HG03442 (cell line): ENCODE data around the gene RCAN2.
"Not testable (repeated sequence)": the region's sequence is repeated elsewhere in the genome, so short reads cannot be mapped to it uniquely, and the experiment has no call there.

Source experiments
- ATAC-seq: cut with Tn5 transposase; IDR thresholded peaks from one replicate; pipeline ENCODE4 v1.9.1; 2021; ENCODE audit warnings: mild to moderate bottlenecking, moderate library complexity; ENCODE audit not compliant: unreplicated experiment

The RCAN2 gene

GRCh38 chr6:46443623-46444022 is 47.6 kb downstream of the RCAN2 start:
- no peak for ATAC-seq

DNA sequence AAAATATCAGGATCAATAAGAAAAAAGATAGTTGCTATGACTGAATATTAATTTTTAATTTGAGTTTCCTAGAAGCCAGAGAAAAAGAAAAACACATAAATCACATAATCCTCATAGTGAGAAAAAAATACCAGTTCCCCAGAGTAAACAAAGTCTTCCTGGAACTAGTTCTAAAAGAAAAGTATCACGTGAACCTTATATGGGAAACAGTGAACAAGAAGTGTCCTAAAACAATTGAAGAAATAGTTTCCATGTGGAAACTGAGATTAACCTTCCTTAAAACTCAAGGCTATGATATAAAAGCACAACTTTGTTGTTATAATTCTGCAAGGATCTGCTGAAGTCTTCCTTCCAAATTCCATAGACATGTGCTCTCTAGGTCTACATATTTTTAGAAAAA is 50.6 kb downstream of the RCAN2 start:
- no peak for ATAC-seq

DNA sequence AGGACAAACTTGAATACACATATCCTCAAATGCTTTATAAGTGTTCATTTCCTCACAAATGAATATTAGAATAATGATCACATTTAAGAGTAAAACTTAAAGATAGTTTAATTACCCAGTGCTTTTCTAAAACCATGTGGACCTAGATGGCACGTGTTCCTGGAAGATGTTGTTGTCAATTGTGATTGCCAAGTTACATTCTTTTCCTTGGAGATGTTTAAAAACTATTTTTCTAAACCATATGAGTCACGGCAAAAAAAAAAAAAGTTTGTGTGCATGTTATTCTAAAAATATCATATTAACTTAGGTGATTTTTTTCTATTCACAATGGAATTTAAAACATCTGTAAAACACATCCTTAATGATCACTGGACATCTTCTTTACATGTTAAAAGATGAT is 51.1 kb downstream of the RCAN2 start:
- no peak for ATAC-seq

DNA sequence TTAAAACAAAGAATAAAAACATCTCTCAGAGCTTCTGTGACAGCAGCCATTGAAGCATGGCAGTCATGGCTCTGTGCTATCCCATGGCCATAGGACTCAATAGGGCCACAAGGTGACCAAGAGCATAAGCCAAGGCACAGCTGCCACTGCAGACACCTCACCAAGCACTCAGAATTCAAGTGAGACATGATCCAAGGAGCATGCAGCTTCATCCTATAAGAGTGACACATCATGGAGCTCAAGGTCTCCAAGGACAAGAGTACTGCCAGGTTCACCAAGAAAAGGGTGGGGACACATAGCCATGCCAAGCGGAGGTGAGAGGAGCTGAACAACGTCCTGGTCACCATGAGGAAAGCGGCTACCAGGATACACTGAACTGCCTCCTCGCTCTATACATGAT is 53.0 kb downstream of the RCAN2 start:
- no peak for ATAC-seq

DNA sequence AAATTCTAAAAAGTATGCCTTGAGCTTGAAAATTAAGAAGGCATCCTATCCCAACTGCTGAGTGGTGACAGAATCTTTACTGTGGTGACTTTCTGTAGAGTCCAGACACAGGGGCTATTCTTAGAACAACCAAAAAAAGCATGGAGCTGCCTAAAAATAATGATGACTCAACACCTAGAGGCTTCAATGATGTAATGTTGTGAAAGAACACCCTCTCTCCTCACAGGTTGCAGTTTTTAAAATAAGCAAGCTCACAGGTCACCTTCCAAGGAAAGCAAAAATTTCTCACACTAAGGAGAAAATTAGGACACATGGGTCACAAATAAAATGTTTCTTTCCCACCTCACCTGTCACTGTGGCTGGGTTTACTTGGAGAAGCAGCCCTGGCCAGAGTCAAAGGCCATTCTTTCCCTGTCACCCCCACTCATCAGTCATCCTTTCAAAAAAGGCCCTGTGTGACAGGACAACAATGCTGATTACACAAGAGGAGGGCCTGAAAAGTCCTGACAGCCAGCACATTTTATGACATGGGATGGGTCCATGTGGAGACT is 53.5 kb downstream of the RCAN2 start:
- no peak for ATAC-seq

DNA sequence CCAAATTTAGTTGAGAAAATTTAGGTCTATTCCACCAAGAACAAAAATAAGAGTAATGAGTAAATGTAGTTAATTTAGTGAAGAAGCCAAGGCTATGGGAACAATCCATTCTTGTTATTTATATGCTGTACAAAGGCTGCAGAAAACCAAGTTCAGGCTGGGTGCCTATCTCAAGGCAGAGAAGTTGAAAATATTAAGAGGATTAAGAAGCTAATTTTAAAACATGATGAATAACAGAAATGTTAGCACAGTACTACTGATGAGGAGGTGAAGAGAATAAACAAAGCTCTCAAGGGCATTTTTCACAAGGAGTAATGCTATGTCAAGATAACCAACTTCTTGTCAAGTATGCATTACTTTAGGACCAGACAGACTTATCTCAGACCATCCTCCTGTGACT is 68.6 kb downstream of the RCAN2 start:
- ATAC-seq = no peak

DNA sequence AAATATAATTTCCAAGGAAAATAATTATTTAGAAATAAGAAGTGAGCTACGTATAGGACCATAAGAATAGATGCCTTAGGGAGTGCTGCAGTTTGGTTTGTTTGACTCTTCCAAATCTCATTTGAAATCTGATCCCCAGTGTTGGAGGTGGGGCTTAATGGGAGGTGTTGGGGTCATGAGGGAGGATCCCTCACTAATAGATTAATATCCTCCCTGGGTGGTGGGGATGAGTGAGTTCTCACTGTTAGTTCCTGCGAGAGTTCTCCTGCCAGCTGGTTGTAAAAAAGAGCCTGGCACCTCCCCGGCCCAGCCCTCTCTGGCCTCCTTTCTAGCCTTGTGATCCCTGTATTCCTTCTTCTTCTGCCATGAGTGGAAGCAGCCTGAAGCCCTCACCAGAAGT is 69.3 kb downstream of the RCAN2 start:
- ATAC-seq = no peak

DNA sequence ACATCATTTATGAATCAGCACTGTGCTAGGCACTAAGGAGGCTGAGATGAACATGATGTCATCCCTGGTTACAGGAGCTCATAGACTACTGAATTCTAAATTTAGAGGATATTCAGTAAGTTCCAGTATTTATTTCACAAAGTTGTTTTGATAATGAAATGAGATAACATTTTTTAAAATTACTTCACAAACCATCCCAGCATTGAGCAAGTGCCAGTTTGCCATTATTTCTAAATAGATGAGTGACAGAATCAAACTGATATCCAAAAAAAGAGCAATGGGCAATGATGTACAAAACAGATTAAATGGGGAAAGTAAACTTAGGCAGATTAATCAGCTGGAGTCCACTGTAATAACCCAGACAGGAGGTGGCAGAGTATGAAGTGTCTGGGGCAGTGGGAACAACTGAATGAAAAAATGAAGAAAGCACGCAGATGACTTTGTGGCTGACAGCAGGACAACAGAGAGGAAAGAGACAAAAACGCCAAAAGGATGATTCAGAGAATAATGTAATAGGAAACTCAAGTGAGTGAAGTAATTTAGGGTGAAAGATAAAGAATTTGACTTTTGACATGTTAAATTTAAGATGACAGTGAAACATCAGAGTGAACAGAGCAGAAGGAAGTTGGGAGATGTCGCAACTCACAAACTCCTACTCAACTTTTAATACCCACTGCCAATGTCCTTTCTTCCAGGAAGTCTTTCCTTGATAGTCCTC is 70.2 kb downstream of the RCAN2 start:
- no peak for ATAC-seq

DNA sequence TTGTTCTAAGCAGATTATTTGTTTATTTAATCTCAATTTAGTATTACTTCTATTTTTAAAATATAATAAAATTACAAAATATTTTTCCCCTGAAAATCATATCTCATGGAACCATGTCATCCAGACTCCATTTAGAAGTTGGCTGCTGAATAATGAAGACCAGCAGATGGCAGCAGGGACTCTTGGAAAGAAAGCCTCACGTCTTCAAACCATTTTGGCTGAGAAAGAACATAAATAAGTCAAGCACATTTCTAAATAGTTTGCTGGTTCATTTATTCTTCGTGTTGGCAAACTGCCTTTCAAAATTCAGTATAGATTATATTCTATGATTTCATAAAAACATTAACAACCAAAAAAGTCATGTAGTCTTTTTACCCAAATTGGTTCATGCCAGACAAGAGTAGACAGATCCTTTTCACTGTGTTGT is 71.7 kb downstream of the RCAN2 start:
- ATAC-seq = no peak

GRCh38 chr6:46414398-46414797 is 76.9 kb downstream of the RCAN2 start:
- no peak for ATAC-seq

DNA sequence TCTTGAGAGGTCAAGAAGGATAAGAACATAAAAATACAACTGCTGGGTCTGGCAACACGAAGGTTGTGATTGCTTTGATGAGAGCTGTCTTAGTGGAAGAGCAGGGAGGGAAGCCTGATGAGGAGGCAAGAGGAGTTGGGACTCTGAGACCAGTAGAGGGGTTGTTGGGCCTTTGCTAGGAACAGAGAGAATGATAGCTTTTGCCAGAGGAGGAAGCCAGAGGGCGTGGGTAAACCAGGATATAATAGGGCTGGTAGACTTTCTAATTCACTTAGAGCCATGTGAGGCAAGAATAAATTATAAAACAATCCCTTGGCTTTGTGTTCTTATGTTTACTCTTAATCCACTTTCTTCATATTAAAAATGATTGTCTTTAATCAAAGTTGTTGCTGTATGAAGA is 78.6 kb downstream of the RCAN2 start:
- ATAC-seq = no peak

- ATAC-seq = no peak
These were observed 79.6 kb downstream of the RCAN2 start for GRCh38 chr6:46411456-46412197.

DNA sequence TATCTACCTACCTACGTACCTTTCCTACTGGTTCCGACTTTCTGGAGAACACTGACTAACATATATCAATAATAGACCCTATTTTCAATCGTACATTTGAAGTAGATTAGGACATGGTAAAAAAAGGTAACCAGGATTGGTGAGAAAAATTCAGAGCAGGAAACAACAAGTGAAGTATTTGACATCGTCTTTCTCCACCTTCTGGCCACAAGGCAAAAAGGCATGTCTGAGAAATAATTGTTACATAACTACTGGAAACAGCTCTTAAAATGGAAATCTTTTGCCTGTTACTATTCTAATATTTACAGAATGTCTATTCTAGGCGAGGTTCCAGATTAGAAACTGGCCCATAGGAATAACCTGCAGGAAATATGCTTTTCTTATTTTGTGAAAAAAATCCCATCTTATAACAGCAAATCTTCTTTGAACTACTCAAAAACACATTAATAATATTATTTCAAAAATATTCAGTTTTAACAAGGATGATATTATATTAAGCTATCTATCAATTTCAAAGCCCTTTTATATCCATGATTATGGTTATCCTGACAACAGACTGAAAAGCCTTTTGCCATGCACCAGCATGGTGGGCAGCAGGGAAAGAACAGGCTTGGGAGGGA is 80.8 kb downstream of the RCAN2 start:
- ATAC-seq = peak; percentile 41

- no peak for ATAC-seq
These were observed 83.3 kb downstream of the RCAN2 start for GRCh38 chr6:46407776-46408530.

DNA sequence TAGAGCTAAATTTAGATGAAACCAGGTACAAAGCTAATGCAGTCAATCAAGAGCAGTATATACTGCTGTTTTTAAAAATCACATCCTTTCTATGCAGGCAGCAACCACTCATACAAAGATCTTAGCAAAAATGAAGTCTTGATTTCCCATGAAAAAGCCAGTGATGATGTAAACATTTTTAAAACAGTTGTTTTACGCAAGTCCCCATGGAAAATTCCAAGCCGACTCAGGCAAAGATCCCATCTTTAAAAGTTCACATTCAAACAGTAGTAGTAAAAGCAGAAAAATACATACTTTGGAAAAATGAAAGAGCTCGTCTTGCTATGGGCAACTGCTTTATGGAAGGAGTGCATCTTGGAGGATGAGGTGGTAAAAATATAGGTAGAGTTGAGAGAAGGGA is 84.0 kb downstream of the RCAN2 start:
- ATAC-seq = no peak

GRCh38 chr6:46405620-46406180 is 85.5 kb downstream of the RCAN2 start:
- ATAC-seq = not testable (repeated sequence)

DNA sequence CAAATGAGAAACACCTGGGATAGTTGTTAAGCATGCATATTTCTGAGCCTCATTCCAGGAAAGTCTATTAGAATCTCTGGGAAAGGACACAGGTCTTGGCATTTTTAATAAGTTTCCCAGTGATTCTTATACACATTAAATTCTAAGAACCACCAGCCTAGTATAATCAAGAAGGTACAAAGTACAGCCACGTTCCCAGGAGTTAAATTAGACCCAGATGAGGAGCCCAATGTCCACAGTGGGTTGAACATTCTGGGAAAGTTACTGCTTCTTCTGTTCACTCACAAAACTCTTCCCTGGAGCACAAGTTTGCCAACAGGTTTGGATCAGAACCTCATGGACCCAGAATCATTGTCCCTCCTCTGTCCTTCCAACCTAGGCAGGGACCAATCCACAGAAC is 90.4 kb downstream of the RCAN2 start:
- ATAC-seq = no peak

DNA sequence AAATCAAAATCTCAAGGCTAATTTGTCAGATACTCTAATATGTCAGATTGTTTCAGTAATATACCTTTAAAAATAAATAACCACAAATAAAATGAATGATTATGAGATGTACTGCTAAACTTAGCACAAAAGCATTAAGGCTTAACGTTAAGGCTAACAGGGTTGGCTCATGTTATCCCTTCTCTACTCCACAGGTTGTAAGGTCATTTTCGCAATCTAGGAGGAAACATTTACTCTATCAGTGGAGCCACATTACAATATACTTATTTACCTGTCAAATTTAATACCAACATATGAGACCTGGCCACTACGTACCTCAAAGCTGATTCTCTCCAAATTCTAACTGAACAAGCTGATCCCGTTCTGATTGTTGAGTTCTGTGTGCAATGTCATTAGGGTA is 95.7 kb downstream of the RCAN2 start:
- no peak for ATAC-seq

DNA sequence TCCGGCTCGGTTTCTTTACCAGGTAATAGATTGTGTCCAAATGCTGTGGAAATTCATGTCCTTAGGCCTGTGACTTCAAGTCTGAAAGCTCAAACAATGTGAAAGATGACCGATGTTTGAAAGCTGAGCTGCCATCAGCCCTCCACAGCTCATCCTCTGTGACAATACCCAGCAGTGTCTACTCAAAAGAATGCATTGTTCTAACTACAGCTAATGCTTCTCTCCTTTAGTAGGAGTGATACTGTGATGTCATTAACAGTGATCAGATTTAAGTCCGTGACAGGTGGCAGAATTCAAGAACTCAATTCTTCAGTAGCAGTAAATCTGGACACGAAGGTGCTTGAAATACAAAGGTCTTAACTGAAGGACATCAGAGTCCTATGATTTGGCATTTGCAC is 97.3 kb downstream of the RCAN2 start:
- ATAC-seq = no peak

DNA sequence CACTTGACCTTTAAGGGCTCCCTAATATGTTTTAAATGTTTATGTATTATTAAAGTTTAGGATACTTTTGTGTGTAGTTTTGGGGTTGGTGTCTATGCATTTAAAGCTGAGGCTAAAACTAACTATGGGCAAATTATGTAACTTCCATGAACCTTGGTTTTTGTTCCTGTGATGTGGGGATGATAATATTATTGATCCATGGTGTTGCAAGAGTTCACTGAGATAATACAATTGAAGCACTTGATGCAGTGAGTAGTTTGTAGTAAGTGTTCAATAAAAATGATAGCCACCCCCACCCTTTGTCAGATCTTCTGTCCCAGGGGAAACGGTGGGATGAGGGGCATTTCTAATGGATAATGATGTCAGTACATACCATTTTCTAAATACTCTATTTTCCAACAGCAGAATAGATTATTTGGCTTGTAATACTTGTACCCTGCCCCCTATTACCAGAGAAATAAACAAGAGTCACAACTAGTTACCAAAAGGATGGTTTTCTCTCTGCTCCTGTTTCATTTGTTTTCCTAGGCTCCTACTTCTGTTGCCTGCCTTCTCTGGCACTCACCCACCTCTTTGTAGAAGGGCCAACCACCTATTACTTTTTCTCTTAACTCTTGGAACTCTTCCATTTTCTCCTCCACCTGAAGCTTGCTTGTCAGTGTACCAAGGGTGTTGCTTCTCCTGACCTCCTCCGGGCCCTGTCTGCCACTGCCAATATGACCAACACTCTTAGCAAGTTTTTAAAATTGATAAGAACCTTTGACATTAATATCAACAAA is 97.9 kb downstream of the RCAN2 start:
- no peak for ATAC-seq
